Thymus (tissue), 11 donors: ENCODE data around the gene TMC1. TPM values are rescaled to one million over a fixed set of nuclear protein-coding genes. Genes with fewer than 3 reads are reported as not detected.
"Not testable (repeated sequence)": the region's sequence is repeated elsewhere in the genome, so short reads cannot be mapped to it uniquely, and the experiment has no call there.

Source experiments
- DNase-seq, 9 donors: peaks; one replicate each; pipeline ENCODE4 v3.0.0-alpha.2; 2013; ENCODE audit warnings: low spot score in 9 of 9, low read depth in 6 of 9, missing footprints in 1 of 9
- H3K27ac ChIP-seq, 2 donors: one replicate each; pipeline ENCODE4 v1.5.1; 2013; ENCODE audit warnings: control low read depth in 1 of 2, low read depth in 1 of 2, low read length in 1 of 2, mild to moderate bottlenecking in 1 of 2, moderate library complexity in 1 of 2
- H3K27me3 ChIP-seq, 2 donors: one replicate each; pipeline ENCODE4 v1.5.1; 2013; ENCODE audit warnings: low read length in 1 of 2; ENCODE audit not compliant: control insufficient read depth in 2 of 2, insufficient read depth in 1 of 2
- H3K36me3 ChIP-seq, 2 donors: one replicate each; pipeline ENCODE4 v1.5.1; 2013; ENCODE audit warnings: low read length in 1 of 2, mild to moderate bottlenecking in 1 of 2, moderate library complexity in 1 of 2; ENCODE audit not compliant: control insufficient read depth in 2 of 2, insufficient read depth in 2 of 2
- H3K4me1 ChIP-seq, 2 donors: one replicate each; pipeline ENCODE4 v1.5.1; 2013; ENCODE audit warnings: low read length in 2 of 2; ENCODE audit not compliant: control insufficient read depth in 2 of 2, insufficient read depth in 2 of 2
- H3K4me3 ChIP-seq, 2 donors: one replicate each; pipeline ENCODE4 v1.5.1; 2013; ENCODE audit warnings: low read length in 2 of 2, control low read depth in 1 of 2, mild to moderate bottlenecking in 1 of 2
- H3K9me3 ChIP-seq, 2 donors: one replicate each; pipeline ENCODE4 v1.5.1; 2013; ENCODE audit warnings: low read length in 1 of 2, mild to moderate bottlenecking in 1 of 2; ENCODE audit not compliant: control insufficient read depth in 2 of 2, insufficient read depth in 1 of 2
- WGBS: extraction: QIAGEN DNeasy Blood & Tissue Kit; methylation state at CpG from one replicate; pipeline ENCODE4 v1.1.7; 2013; 5-methylcytosine and 5-hydroxymethylcytosine counted together
- polyA plus RNA-seq: library from polyadenylated mRNA; stranded (reverse); fragments of 200-250 nt; gene quantifications from one replicate; pipeline ENCODE4 v1.2.3, GENCODE V29; 2013
- total RNA-seq: library from RNA; stranded (reverse); fragments of 120-200 nt; gene quantifications from one replicate; pipeline ENCODE4 v1.2.4, GENCODE V29; 2013
- donor health status: healthy.

Gene TMC1
- total and polyA plus RNA-seq, 2 donors, result 0.28 to 0.59 TPM

DNA sequence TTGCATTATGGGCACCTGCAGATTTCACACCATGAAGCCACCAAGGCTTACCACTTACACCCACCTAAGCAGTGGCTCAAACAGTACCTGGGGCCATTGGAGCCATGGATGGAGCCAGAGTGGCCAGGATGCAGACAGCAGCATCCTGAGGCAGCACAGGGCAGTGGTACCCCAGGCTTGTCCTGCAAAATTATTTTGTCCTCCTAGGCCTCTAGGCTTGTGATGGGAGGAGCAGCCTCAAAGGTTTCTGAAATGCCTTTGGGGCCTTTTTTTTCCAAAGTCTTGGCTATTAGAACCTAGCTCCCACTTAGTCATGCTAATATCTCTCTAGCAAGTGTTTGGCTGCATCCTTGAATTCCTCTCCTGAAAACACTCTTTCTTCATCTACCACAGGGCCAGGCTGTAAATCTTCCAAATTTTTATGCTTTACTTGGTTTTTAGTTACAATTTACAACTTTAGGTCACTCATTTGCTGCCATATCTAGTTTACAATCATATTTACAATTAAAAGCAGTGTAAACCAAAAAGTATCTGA lies 15.7 kb downstream of the TMC1 start:
- Histone ChIP-seq H3K4me3 (no peak overlapping the region), H3K36me3 (no peaks in the 10 kb centered on the region), H3K4me1 (no peaks in the 10 kb centered on the region), H3K27me3 (no peaks in the 10 kb centered on the region), H3K9me3 (peaks cover 0 to 5% of the 10 kb centered on the region in 2 donors), H3K27ac (no peak overlapping the region)
- DNase-seq, result no peak

DNA sequence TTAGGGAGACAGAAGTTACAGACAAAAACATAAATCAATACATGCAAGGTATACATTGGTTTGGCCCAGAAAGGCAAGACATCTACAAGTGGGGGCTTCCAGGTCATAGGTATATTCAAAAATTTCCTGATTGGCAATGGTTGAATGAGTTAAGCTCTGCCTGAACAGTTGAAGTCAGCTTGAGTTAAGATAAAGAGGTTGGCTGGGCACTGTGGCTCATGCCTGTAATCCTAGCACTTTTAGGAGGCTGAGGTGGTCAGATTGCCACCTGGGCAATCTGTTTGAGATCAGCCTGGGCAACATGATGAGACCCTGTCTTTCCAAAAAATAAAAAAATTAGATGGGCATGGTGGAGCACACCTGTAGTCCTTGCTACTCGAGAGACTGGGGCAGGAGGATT lies 16.3 kb downstream of the TMC1 start:
- H3K4me1 ChIP-seq, result no peaks in the 10 kb centered on the region
- H3K4me3 ChIP-seq, result no peak overlapping the region
- H3K27me3 ChIP-seq, result no peaks in the 10 kb centered on the region
- no peak for DNase-seq
- no peak overlapping the region for H3K27ac ChIP-seq
- H3K9me3 ChIP-seq, result peaks cover 0 to 5% of the 10 kb centered on the region in 2 donors
- no peaks in the 10 kb centered on the region for H3K36me3 ChIP-seq
- 100% methylated on average over 1 of the region's 1 CpG for WGBS

DNA sequence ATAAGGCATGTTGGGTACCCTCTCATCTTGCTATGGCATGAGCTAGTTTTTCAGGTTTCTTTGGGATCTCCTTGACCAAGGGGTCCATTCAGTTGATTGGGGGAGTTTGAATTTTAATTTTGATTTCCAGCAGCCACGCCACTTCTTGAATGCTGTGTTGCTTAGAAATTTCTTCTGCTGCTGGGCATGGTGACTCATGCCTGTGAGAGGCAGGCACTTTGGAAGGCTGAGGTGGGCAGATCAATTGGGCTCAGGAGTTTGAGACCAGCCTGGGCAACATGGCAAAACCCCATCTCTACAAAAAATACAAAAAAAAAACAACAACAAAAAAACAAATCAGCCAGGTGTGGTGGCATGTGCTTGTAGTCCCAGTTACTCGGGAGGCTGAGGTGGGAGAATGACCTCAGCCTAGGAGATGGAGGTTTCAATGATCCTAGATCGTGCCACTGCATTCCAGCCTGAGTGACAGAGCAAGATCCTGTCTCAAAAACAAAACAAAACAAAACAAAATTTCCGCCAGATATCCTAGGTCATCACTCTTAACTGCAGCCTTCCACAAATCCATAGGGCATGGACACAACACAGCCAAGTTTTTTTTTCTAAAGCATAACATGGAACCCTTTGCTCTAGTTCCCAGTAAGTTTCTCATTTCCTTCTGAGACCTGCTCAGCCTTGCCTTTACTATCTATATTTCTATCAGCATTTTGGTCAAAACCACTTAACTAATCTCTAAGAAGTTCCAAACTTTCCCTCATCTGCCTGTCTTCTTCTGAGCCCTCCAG lies 17.7 kb downstream of the TMC1 start:
- WGBS, result 92% methylated on average over 4 of the region's 4 CpGs
- no peak overlapping the region for H3K4me3 ChIP-seq
- H3K27me3 ChIP-seq, result no peaks in the 10 kb centered on the region
- no peak overlapping the region for H3K27ac ChIP-seq
- DNase-seq, result no peak
- H3K9me3 ChIP-seq, result peaks cover 0 to 5% of the 10 kb centered on the region in 2 donors
- H3K4me1 ChIP-seq, result no peaks in the 10 kb centered on the region
- no peaks in the 10 kb centered on the region for H3K36me3 ChIP-seq

DNA sequence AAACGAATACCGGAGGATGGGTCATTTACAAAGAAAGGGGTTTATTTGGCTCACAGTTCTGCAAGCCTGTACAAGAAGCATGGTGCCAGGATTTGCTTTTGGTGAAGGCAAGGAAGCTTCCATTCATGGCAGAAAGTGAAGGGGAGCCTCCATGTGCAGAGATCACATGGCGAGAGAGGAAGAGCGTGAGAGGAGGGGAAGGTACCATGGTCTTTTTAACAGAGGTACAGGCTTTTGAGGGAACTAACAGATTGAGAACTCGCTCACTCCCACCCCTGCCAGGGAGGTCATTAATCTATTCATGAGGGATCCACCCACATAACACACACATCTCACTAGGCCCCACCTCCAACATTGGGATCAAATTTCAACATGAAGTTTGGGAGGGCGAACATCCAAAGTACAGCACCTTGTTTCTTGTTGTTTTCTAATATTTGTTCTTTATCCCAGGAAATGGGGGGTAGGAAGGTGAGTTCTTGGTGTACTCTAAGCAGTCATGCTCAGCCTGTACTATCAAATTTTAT lies 18.5 kb downstream of the TMC1 start:
- no peaks in the 10 kb centered on the region for H3K27me3 ChIP-seq
- H3K27ac ChIP-seq, result no peak overlapping the region
- WGBS, result 96% methylated on average over 6 of the region's 6 CpGs
- no peaks in the 10 kb centered on the region for H3K4me1 ChIP-seq
- H3K9me3 ChIP-seq, result peaks cover 0 to 5% of the 10 kb centered on the region in 2 donors
- H3K36me3 ChIP-seq, result no peaks in the 10 kb centered on the region
- H3K4me3 ChIP-seq, result no peak overlapping the region
- no peak for DNase-seq

DNA sequence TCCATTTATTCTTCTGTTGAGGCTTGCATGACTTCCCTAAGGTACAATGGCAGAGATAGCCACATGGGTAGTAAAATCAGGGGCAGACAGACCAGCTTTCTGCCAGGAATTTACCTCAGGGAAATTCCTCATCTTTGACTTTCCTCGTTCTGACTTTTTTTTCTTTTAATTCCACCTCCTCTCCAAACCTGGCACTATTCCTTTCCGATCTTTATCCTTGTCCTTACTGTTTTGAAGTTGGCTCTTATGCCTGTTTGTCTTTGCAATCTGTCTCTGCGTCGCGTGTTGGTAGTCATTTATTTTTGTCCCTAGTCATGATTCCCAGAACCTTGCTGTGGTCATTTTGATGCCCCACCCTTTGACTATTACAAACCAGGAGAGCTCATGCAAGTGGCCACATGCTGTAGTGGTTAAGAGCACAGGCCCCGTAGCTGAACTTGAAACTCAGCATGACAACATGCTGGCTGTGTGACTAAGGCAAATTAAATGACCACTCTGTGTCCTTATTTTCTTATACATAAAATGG lies 19.0 kb downstream of the TMC1 start:
- no peak for DNase-seq
- H3K4me3 ChIP-seq, result no peak overlapping the region
- H3K4me1 ChIP-seq, result no peaks in the 10 kb centered on the region
- H3K36me3 ChIP-seq, result no peaks in the 10 kb centered on the region
- no peak overlapping the region for H3K27ac ChIP-seq
- 75% methylated on average over 6 of the region's 6 CpGs for WGBS
- H3K27me3 ChIP-seq, result no peaks in the 10 kb centered on the region
- peaks cover 0 to 5% of the 10 kb centered on the region in 2 donors for H3K9me3 ChIP-seq

DNA sequence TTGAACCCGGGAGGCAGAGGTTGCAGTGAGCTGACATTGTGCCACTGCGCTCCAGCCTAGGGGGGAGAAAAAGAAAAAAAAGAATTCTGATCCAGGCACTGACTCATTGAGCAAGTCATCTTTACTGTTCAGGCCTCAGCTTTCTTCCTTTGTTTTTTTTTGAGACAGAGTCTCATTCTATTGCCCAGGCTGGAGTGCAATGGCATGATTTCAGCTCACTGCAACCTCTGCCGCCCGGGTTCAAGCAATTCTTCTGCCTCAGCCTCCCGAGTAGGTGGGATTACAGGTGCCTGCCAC lies 21.1 kb downstream of the TMC1 start:
- DNase-seq, H3K4me3 ChIP-seq, H3K36me3 ChIP-seq, H3K27ac ChIP-seq, H3K4me1 ChIP-seq, H3K9me3 ChIP-seq, H3K27me3 ChIP-seq: not testable (repeated sequence)
- WGBS, result 97% methylated on average over 5 of the region's 5 CpGs

DNA sequence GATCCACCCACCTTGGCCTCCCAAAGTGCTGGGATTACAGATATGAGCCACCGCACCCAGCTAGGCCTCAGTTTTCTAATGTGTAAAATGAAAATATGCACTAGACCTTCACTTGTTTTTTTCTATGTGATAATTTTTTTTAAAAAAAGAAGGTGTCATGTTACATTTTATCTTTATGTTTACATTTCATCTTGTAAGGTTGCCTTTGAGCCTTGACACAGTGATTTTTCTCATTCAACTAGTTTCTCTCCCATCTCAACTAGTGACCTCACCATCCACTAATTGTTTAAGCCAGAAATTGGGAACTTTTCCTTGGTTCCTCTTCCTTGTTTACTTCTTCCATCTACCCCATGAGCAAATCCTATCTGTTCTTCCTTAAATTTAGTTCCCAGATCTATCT lies 21.5 kb downstream of the TMC1 start:
- DNase-seq, result no peak
- H3K9me3 ChIP-seq, result no peaks in the 10 kb centered on the region
- H3K27ac ChIP-seq, result no peak overlapping the region
- H3K36me3 ChIP-seq, result no peaks in the 10 kb centered on the region
- 100% methylated on average over 1 of the region's 1 CpG for WGBS
- H3K4me1 ChIP-seq, result no peaks in the 10 kb centered on the region
- no peak overlapping the region for H3K4me3 ChIP-seq
- H3K27me3 ChIP-seq, result no peaks in the 10 kb centered on the region

DNA sequence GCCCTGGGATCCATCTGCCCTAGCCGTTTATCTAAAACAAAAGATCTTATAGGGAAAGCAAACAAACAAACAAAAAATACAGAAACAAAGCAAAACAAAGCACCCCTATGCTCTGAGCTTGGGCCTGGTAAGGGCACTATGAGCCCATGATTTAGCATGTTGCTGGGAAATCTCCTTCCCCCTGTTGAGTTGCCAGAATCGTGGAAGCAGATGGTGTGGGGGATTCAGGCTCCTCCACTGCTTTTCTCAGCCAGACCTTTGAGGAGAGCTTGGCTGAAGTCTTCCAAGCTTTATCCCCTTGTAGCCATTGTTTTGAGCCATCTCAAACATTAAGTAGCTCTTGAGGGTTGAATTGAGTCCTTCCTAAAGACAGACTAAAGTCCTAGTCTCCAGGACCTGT lies 29.9 kb downstream of the TMC1 start:
- WGBS, result 90% methylated on average over 2 of the region's 2 CpGs
- H3K36me3 ChIP-seq, result no peaks in the 10 kb centered on the region
- H3K27me3 ChIP-seq, result no peaks in the 10 kb centered on the region
- no peak overlapping the region for H3K4me3 ChIP-seq
- H3K4me1 ChIP-seq, result no peaks in the 10 kb centered on the region
- no peak for DNase-seq
- no peaks in the 10 kb centered on the region for H3K9me3 ChIP-seq
- H3K27ac ChIP-seq, result no peak overlapping the region

DNA sequence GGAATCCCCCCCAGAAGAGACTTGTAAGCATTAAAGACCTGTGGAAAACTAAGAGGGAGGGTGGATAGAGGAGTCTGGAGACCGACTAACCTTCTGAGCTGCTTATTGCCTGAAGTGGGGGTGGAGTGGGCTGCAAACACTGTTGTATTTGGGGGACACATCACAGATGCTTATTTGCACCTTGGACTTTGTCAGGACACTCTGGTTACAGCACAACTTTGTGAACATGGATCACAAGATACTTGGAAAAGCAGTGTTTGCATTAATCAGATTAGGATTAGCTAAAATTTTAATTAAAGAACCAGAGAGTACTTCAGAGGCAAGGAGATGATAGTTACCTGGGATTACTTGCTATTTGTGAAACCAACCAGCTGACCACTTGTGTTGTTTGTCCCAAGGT lies 30.9 kb downstream of the TMC1 start:
- no peak overlapping the region for H3K27ac ChIP-seq
- WGBS, result 63% methylated on average over 1 of the region's 1 CpG

More for the DNA sequence above, 30.9 kb downstream of the TMC1 start:
- H3K4me3 ChIP-seq, result no peak overlapping the region
- H3K9me3 ChIP-seq, result no peaks in the 10 kb centered on the region
- no peaks in the 10 kb centered on the region for H3K36me3 ChIP-seq
- H3K4me1 ChIP-seq, result no peaks in the 10 kb centered on the region
- no peak for DNase-seq
- no peaks in the 10 kb centered on the region for H3K27me3 ChIP-seq
